Measurements from ENCODE around the gene SPATS2. TPM values are rescaled to one million over a fixed set of nuclear protein-coding genes. Genes with fewer than 3 reads are reported as not detected.

Gene SPATS2
- total and polyA plus RNA-seq, 2 of the 4 experiments (the other 2 are of a cell fraction), result 50.6 to 63.3 TPM

DNA sequence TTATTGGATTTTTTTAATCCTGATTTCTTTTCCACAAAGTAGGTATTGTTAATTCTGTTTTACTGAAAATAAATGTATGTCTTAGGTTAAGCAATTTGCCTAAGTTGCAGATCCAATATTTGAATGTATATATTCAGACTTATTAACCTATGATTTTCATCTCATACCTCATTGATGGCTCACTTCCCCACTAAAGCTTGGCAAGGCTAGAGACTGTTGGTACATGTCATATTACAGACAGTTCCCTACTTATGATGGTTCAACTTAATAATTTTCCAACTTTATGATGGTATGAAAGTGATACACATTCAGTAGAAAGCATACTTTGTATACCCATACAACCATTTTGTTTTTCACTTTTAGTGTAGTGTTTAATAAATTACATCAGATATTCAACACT lies 138.4 kb downstream of the SPATS2 start:
- peaks cover 5% of the 10 kb centered on the region for H3K4me1 ChIP-seq (ENCODE audit: control insufficient read depth, insufficient read depth, low read length)
- H2BK15ac ChIP-seq (ENCODE audit: low read depth, low read length), result peak overlapping the region; percentile 79; the same call in 1 of the 3 replicates
- ATAC-seq (ENCODE audit: low read depth), result no peak

More for the DNA sequence above, 138.4 kb downstream of the SPATS2 start:
- peak overlapping the region; percentile 23; the same call in 1 of the 2 replicates for H2AK5ac ChIP-seq (ENCODE audit: low read depth, low read length)
- dilution Hi-C loops (cut with HindIII; ENCODE audit: low sequenced_read_pairs, unreplicated experiment), result loop anchor here (25.0 kb wide), 1 partner anchor 143 kb away; the partner anchor contains the start of gene SPATS2
- H3K36me3 ChIP-seq (ENCODE audit: control insufficient read depth, insufficient read depth, low read length), result peaks cover 5% of the 10 kb centered on the region
- no peak overlapping the region for H3K4me3 ChIP-seq (ENCODE audit: insufficient read depth, low read depth, low read length)
- no peak overlapping the region for H2BK20ac ChIP-seq (ENCODE audit: low read depth, low read length)
- no peak overlapping the region for H3K9ac ChIP-seq (ENCODE audit: low read depth, low read length)
- DNase-seq, result peak; percentile 62
- no peaks in the 10 kb centered on the region for H3K27me3 ChIP-seq (ENCODE audit: control insufficient read depth, insufficient read depth, low read length)
- H3K79me1 ChIP-seq (ENCODE audit: low read depth in 1 of 2, low read length in 2 of 2), result peaks cover 0 to 44% of the 10 kb centered on the region in 2 experiments; a peak in 2 of 4 replicates
- no peak overlapping the region for H3K23ac ChIP-seq (ENCODE audit: low read depth, low read length)
- ChIA-PET POLR2A (ENCODE audit: unreplicated experiment) (no interaction called here), CTCF (interaction anchor here (0.6 kb wide), 1 partner anchor 163 kb away, joined by 3 read pairs; no protein-coding TSS in a partner anchor)
- no peak overlapping the region for H3K14ac ChIP-seq (replicated peaks; ENCODE audit: low read depth, low read length)
- in situ Hi-C loops (cut with MboI; ENCODE audit: low sequenced_read_pairs), result loop anchor here (5.0 kb wide), 1 partner anchor 143 kb away; no protein-coding TSS in a partner anchor
- no peak overlapping the region for H2AK9ac ChIP-seq (replicated peaks; ENCODE audit: low read depth, low read length, poor library complexity)
- peak overlapping the region; percentile 92 to 95; a peak in 2 of 4 replicates for H4K8ac ChIP-seq (ENCODE audit: low read depth in 2 of 2, low read length in 2 of 2)
- H3K27ac ChIP-seq (ENCODE audit: insufficient read depth, low read length), result no peak overlapping the region
- TF ChIP-seq SMC3 (IDR thresholded peaks at IDR 0.05; ENCODE audit: low read depth, low read length) (no peak), MAZ (IDR thresholded peaks at IDR 0.05; ENCODE audit: borderline replicate concordance, low read depth, low read length) (no peak), CEBPB (IDR thresholded peaks at IDR 0.05; ENCODE audit: low read depth, low read length) (no peak), BHLHE40 (IDR thresholded peaks at IDR 0.05; ENCODE audit: low read depth, low read length) (no peak), RFX5 (IDR thresholded peaks at IDR 0.05; ENCODE audit: low read depth, low read length) (no peak)
- TF ChIP-seq, protein P1, sequence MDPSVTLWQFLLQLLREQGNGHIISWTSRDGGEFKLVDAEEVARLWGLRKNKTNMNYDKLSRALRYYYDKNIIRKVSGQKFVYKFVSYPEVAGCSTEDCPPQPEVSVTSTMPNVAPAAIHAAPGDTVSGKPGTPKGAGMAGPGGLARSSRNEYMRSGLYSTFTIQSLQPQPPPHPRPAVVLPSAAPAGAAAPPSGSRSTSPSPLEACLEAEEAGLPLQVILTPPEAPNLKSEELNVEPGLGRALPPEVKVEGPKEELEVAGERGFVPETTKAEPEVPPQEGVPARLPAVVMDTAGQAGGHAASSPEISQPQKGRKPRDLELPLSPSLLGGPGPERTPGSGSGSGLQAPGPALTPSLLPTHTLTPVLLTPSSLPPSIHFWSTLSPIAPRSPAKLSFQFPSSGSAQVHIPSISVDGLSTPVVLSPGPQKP (IDR thresholded peaks at IDR 0.05; ENCODE audit: borderline replicate concordance, low read depth, low read length), result no peak
- no peak overlapping the region for H3K4me2 ChIP-seq (ENCODE audit: low read depth, low read length)
- intact Hi-C loops (cut with micrococcal nuclease), result no loop called here
- no peak overlapping the region for H3K18ac ChIP-seq (ENCODE audit: low read depth, low read length)
- H3K4ac ChIP-seq (ENCODE audit: low read depth, low read length), result no peak overlapping the region
- no peak overlapping the region for H4K5ac ChIP-seq (ENCODE audit: low read depth, low read length)
- peak overlapping the region; percentile 92 for H2BK5ac ChIP-seq (ENCODE audit: low read depth, low read length, poor library complexity, severe bottlenecking)
- no peak overlapping the region for H2AFZ ChIP-seq (replicated peaks; ENCODE audit: low read length, poor library complexity)
- peak overlapping the region; percentile 54; the same call in 1 of the 2 replicates for H4K91ac ChIP-seq (ENCODE audit: insufficient read depth, low read depth, low read length)
- H3K9me3 ChIP-seq (ENCODE audit: control insufficient read depth, insufficient read depth, low read length), result no peaks in the 10 kb centered on the region; the same call in 1 of the 2 replicates
- no peak overlapping the region; the same call in 1 of the 2 replicates for H3K56ac ChIP-seq (ENCODE audit: extremely low read depth, insufficient read depth, low read length)
- no TSS peak for BruUV-seq (replicated peaks)
- no peaks in the 10 kb centered on the region for H4K20me1 ChIP-seq (ENCODE audit: insufficient read depth, low read length)
- H2BK120ac ChIP-seq (ENCODE audit: low read depth, low read length), result peak overlapping the region; percentile 57; the same call in 1 of the 2 replicates
- peaks cover 6% of the 10 kb centered on the region; the same call in 1 of the 2 replicates for H3K9me1 ChIP-seq (ENCODE audit: insufficient read depth, low read length)

Measured in IMR-90 (cell line).